HG03432 (cell line): ENCODE data around the gene OSBPL3.

Source experiments
- ATAC-seq: cut with Tn5 transposase; IDR thresholded peaks from one replicate; pipeline ENCODE4 v1.9.1; 2021; ENCODE audit warnings: mild to moderate bottlenecking, moderate library complexity; ENCODE audit not compliant: unreplicated experiment

The OSBPL3 gene

GRCh38 chr7:24871770-24872169 lies 108.2 kb downstream of the OSBPL3 start:
- ATAC-seq, result no peak

GRCh38 chr7:24870766-24871165 lies 109.2 kb downstream of the OSBPL3 start:
- ATAC-seq, result no peak

- ATAC-seq, result no peak
Observed at GRCh38 chr7:24869572-24869971, 110.4 kb downstream of the OSBPL3 start.

DNA sequence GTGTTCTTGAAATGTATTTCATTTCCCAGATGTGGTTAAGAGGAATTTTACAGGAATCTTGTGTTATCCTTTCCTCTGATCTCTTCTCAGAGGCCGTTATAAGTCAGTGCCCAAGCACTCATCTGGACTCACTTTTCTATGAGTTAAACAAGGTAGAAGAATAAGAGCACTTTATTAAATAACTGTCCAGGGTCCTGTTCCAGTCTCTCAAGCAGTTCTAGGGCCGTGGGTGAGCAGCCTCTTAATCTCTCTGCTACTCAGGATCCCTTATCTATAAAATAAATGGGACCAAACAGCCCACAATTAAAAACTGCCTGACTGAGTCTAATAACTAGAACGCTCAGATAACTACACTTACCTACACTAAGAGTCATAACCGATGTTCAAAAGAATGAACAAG lies 111.2 kb downstream of the OSBPL3 start:
- no peak for ATAC-seq

- ATAC-seq, result no peak
Observed at GRCh38 chr7:24866004-24866615, 113.9 kb downstream of the OSBPL3 start.

DNA sequence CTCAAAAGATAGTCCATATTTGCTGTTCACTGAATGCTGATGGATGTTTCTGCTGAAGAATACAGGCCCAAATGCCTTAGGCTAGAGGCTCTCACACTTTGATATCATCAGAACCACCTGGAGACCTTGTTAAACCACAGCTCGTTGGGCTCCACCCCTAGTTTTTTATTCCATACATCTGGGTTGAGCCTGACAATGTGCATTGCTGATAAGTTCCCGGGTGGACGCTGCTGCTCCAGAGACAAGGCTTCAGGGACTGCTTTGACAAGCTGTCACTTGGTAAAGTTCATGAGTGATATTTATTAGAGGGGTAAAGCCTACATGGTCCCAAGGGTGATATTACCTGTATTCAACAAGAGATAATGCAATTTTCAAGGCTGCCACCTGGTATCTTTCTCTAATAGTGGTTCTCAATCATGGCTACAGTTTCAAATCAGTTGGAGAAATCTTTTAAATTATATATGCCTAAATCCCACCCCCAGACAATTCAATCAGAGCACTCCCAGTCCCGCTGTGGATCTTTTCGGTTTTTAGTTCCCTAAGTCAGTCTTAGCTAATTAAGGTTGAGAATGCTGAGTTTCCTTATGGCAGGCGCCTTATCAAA lies 115.7 kb downstream of the OSBPL3 start:
- ATAC-seq, result no peak

GRCh38 chr7:24863626-24864025 lies 116.4 kb downstream of the OSBPL3 start:
- ATAC-seq, result no peak

DNA sequence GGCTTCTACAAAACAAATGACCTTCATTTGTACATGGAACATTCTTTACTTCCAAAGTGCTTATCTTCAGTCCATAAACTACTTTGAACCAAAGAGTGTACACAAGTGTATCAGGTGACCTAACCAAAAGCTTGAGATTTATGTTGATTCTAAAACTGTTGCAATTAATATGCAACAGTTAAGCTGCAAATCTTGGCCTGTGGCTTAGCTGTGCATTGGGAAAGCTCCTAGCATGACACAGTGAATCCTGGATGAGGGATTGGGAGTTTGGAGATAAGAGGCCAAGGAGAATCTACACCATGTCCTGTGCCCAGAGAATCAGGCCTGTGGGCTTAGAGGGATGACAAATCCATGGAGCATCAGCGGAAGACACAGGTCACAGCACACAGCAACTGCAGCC lies 117.5 kb downstream of the OSBPL3 start:
- ATAC-seq, result no peak

DNA sequence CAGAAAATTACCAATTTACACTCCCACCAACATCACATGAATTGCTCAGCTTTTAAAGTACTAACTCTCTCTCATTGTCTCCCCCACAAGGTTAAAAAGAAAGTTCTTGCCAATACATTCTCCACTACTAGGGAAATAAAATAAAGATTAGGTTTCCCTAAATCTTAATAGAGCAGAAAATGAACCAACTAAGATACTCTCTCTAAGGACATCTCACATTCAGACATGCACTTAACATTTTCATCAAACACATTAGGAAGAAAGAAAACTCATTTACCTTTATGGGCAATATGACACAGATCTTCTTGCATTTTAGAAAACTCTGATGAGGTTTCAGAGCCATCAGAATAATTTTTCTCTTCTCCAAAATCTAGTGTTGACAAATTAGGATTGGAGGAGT lies 118.6 kb downstream of the OSBPL3 start:
- ATAC-seq, result no peak

DNA sequence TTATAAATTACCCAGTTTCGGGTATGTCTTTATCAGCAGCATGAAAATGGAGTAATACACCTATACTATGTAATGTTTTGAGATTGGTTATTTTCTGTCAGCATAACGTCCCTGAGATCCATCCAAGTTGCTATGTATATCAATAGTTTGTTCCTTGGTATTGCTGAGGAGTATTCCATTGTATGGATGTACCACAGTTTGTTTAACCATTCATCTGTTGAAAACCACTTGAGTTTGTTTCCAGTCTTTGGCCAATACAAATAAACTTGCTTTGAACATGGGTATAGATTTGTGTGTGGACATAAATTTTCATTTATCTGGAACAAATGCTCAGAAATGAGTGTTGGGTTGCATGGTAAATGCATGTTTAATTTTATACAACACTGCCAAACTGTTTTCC lies 119.4 kb downstream of the OSBPL3 start:
- no peak for ATAC-seq

DNA sequence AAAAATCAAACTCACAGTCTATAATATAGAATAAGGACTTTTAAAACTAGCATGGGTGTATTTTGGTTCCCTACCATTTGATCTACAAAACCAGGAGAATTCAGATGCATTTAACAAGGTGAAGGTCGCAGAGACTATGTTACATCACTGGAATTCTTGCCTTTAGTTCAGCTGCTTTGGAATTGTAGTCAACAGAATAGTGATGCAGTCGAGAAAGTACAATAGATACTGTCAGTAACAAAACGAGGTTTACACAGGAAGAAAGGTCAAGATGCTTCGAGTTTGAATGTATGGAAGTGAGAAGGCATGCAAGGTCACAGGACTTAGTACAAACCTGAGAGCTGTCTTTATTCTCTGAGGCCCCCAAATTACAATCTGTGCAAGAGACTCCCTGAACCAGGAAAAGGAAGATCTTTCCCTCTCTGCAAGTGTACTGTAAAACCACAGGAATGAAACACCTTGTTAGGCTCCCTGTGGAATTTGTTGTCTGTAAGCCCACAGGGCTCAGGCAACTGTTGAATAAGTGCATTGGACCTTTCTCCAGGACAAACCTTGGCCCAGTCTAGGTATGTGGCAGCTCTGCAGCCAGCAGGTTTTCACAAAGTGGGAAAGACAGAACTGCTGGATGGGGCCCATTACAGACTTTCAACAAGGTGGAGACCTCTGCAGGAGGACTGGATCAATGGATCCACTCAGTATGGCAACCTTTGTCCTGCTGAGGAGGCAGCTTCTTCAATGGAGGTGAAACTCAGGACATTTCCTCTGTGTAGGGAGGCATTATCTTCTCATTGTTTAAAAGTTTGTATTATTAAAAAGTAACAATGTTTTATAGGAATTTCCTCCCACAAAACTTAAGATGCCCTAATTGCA lies 121.6 kb downstream of the OSBPL3 start:
- ATAC-seq, result no peak

- no peak for ATAC-seq
Observed at GRCh38 chr7:24857623-24858022, 122.4 kb downstream of the OSBPL3 start.

GRCh38 chr7:24854866-24855265 lies 125.1 kb downstream of the OSBPL3 start:
- ATAC-seq, result no peak

GRCh38 chr7:24851786-24852185 lies 128.2 kb downstream of the OSBPL3 start:
- ATAC-seq, result no peak

DNA sequence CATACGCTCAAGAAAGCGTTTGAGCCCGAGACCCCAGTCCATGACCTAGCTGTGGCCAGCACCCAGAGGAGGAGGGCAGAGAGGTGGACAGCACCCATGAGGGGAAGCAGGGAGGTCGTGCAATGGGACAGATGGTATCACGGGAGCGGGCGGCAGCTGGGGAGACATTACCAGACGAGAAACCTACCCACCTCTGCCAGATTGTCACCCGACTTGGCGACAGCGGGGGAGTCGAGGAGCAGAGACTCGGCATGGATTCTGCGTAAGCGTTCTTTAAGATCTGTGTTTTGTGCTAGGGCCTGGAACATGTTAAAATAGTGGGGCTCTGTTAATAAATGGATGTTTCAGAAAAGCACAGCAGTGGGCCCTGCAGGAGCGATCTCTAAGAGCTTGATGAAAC lies 131.1 kb downstream of the OSBPL3 start:
- ATAC-seq, result no peak

DNA sequence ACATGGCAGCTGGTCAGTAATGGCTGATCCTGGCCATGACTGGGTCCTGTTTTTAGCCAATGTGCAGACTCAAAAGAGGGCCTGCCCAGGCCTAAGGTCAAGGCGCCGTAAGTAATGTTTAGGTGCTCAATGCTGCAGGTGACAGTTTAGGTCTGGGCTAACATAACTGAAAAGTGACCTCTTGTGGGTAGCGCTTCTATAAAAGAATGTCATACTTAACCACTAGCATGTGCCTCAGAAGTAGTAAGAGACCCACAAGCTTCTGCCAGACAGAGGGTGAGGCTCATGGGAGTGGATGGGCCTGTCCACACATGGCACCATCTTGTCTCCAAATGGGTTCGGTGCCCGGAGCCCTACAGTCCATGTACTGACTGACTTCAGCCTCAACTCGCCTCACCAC lies 132.2 kb downstream of the OSBPL3 start:
- ATAC-seq, result no peak

GRCh38 chr7:24843821-24844434 lies 136.1 kb downstream of the OSBPL3 start:
- ATAC-seq, result no peak

DNA sequence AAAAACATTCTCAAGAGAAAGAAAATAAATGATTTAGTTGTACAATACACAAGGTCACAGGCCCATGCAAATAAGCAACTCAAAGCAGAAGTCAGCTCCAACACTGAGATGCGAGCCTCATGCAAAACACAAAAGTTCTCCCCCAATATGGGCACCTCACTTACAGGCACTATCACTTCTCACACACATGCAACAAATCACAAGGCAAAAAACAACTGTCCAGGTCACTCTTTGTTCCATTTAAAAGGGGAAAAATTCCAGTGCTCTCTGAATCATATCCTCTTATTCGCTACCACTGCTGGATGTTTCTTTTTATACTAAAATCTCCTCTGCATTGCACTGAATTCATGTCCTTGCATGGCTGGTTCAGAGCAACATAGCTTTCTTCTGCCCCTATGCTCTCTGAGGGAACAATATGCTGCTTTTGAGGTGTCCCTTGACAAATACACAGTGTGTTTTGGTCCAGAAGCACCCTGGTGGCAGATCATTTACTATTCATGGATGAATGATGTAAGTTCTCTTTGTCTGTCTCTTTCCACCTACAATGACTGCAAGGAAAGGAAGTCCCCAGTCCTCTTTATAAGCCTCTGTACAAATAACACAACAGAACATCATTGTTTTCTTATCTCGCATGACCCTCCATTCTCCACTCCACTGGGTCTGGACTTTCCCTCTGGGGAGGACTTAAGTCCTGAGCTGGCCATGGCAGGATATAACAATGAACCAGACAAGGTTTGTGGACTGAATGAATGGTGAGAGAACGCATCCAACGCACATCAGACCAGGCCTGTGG lies 137.3 kb downstream of the OSBPL3 start:
- peak; percentile 62 for ATAC-seq

DNA sequence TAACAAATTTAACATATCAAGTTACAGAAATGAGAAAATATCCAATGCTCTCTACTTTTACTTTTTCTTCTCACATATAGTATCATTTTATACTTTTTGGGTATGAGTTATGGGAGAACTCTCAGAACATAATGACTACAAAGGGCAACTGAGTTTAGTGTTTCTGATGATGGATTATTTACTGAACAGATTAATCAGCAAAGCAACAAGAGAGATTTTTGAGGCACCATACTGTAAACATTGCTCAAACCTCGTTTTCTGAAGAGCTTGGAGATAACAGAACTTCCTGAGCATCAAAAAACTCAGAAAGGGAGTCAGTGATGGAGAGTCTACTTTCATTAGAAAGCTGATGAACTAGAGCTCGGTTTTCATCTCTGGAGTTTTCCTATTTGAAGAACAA lies 137.9 kb downstream of the OSBPL3 start:
- no peak for ATAC-seq

- ATAC-seq, result no peak
Observed at GRCh38 chr7:24840563-24840962, 139.4 kb downstream of the OSBPL3 start.

- peak; percentile 81 for ATAC-seq
Observed at GRCh38 chr7:24836084-24836483, 143.9 kb downstream of the OSBPL3 start.
